HG03060 (cell line): Measurements from ENCODE around the gene PCLO.
"Not testable (repeated sequence)": the region's sequence is repeated elsewhere in the genome, so short reads cannot be mapped to it uniquely, and the experiment has no call there.

Experiments used
- ATAC-seq: cut with Tn5 transposase; IDR thresholded peaks from one replicate; pipeline ENCODE4 v1.9.1; 2021; ENCODE audit warnings: low read depth, moderate number of reproducible peaks; ENCODE audit not compliant: unreplicated experiment

The PCLO gene

DNA sequence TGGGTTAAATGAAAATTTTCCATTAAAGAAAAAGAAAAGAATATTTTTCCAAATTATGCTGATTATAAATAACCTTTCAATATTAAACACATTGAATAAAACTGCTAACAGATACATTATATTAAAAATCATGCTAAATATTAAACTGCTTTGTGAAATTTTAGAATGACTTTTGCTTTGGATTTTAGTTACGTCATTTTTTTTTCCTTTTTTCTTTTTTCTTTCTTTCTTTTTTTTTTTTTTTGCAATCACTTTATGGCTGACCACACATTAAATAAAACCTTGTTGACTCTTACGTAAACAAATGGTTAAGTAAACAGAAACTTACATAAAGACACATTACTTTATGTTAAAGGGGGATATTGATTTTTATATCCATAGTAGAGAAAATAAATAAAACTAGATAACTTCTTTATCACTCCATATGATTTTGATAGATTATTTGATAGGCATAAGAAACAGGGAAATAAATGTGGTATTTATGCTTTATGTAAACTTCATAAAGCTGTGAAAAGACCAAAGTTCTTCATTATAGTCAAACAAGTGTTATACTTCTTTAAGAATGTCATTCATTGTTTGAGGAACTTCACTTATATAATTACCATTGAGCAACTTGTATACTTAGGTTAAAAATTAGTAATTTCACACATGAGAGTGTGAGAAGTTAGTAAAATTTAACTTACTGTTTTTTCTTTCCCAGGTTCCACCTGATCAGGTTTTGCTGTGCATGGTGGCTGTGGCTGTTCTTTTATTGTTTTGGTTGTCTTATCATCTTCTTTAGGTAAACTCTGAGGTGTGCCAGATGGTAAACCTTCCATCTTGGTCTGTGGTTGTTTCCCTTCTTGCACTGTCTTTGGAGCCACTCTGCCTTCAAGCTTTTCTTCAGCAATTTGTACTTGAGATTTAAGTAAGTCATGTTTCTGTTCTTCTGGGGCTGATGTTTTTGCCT is 197.3 kb downstream of the PCLO start:
- no peak for ATAC-seq

DNA sequence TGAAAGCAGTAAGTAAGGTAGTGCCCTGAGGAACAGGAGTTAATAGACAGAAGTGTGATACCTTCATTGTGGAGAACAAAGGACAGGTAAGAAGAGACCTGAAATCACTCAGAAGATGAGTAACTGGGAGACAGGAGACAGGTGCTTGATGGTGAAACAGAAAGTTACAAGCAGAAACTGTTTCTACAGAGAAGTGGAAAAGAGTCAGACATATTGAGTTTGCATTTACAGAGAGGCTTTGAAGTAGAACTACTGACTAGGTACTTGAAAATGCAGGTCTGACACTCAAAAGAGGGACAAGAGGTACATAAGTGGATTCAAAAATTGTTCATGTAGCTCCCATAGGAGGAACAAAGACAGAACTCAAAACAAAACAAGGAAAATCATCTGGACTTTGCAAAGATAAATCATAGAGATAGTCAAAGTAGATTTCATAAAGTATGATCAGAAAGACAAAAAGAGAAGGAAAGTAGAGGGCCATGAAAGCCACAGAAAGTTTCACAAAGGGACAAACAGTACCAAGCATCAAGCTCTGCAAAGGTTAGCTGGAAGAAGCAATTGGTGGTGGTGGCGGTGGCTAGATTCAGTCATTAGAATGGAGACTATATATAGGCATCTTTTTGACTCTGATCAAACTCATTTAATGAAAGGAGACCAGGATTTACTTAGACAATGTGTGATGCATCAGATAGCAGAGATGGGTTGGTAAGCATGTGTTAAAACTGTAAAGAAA is 198.4 kb downstream of the PCLO start:
- no peak for ATAC-seq

DNA sequence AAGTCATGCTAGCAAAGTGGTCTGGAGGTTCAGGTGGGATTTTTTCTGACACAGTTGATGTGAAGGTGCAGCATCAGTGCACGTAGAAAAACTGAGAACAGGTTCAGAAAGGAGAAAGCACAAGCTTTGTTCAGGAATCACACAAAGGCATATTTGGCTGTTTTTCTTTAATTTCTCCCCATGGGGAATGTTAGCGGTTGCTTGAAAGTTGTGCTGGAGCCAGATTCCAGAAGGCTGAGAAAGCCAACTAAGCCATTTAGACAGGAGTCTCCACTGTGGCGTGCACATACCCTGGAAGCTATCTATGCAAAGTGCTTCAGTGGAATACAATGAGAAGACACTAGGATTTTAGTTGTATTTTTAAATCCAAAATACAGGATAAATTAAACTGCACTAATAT is 201.4 kb downstream of the PCLO start:
- no peak for ATAC-seq

DNA sequence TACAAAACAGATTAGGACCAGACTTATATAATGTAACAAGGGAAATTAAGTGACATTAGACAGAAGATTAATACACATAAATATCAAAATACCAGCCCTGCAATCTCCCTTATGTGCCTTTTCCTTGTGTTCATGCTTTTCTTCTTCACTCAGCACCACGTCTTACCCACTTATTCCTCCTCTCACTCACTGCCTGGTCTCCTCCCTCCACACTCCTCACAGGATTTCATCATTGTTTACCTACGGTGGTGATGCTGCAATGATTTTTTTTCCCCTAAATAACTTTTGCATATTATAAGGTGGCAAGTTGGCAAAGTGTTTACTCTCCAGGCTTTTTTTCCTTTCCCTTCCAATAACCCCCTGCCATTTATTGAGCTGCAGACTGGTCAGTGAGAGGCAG is 203.2 kb downstream of the PCLO start:
- ATAC-seq = no peak

DNA sequence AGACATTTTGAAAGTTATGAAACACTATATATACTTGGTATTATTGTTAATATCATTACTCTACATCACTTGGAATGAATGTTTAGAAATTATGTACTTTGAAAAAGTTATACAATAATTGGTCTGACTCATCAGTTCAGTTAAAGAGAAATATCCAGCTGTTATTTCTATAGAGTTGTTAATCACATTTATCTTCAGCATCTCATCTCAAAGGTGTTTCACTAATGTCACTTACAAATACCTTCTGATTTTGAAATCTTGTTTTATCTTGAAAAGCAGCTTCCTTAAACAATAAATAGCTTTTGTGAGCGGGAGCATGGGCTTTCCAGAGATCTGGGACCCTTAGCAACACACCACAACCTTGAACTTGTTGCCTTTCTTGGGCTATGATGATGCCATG is 205.2 kb downstream of the PCLO start:
- ATAC-seq = no peak

DNA sequence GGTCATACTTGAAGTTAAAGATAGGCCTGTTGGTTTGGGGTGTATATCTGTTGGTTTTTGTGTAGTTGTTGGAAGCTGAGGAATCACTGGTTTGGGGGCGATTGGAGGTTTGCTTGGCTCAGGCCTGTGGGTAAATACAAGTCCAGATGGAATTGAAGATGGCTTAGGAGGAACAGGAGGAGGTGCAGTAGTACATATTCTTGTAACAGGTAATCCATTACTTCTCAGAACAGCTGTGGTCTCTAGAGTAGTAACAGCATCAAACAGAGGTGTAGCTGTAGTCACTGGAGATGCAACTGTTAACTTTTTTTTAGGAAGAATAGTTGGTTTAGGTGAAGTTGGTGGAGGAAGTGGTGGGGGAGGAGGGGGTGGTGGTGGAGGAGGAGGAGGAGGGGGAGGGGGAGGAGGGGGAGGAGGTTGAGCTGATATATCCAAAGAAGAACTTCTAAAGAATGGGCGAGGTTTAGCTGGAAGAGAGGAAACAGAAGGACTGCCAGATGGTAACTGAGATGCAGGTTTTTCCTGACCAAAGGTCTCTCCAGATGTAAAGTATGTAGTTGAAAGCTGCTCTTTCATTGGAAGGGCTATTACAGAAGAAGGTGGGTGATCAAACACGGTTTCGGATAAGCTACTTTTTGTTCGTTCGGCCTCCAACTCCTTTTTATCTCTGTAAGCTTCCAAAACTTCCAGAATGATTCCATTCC is 209.2 kb downstream of the PCLO start:
- no peak for ATAC-seq

DNA sequence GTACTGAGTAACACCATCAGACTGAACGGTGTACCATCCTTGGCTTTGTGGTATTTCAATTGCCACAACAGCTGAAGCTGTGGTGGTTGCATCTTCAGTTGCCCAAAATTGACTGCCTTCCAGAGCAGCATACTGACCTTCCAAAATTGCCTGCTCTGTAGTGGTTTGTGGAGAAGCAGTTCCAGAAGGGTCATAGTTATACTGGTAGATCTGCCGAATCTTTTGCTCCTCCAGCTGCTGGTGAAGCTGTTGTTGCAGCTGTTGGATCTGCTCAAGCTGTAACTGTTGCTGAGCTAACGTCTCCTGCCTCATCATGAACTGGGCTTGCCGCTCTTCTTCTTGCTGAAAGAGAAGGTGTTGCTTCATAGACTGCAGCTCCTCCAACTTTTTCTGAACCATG is 212.2 kb downstream of the PCLO start:
- no peak for ATAC-seq

DNA sequence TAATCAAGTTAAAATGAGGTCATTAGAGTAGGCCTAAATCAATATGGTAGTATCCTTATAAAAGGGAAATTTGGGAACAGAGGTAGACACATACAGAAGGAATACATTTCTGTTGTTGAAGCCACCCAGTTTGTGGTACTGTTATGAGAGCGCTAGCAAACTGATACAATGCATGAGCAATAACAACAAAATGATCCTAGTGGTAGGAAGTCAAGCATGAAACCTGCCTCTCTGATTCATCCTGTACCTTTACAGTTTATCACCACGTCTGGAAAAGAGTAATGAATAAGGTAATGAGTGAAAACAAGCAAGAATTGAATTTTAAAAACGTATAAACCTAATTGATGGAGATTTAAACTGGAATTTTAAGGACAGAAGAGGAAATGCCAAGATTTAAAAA is 217.2 kb downstream of the PCLO start:
- no peak for ATAC-seq

DNA sequence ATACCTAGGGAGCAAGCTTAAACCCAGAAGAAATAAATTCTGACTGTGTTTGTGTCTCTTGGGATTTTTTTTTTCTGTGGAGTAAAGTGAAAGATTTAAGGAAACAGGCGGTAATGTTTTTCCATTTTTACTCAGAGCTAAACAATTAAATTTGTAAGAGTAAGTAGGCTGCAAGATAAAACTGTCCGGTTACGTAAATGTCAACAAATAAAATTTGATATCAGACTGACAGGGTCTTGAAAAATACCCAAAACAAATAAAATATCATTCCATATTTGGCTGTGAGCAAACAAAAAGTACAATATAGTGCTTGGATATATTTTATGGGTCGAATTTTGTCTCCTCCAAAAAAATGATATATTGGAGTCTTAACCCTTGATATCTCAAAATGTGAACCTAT is 217.6 kb downstream of the PCLO start:
- no peak for ATAC-seq

DNA sequence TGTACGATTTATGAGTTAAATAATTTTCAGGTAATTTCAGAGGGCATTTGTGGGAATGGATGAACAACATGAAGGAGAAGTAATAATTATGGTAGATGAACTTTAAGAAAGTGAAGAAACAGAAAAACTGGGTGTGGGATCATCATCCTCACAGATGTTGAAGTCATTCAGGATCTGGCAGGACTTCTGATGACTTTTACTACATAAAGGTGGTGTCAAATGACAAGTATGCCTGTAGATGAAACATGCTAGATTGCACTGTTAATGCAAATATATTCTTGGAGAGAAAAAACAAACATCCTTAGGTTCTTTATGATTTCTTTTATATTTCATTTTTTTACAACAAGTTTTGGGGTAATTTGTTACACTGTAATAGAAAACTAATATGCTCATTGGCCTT is 230.2 kb downstream of the PCLO start:
- ATAC-seq = no peak

DNA sequence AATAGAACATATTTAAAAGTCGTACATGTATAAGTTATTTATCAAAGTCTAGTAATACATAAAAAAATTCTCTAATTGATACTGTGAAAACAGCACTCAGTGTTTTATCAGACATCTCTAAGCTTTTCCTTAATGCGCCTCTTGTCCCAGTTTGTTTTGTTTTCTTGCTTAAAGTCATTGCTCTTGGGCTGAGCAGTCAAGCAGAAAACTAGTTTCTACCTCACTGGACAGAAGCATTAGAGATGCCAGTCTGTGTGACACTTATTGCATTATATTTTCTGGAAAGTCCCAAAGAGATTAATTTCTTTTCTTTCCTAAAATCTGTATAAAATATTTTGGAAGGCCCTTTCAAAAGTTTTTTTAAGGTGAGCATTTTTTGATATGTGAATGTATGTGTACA is 236.2 kb downstream of the PCLO start:
- no peak for ATAC-seq

DNA sequence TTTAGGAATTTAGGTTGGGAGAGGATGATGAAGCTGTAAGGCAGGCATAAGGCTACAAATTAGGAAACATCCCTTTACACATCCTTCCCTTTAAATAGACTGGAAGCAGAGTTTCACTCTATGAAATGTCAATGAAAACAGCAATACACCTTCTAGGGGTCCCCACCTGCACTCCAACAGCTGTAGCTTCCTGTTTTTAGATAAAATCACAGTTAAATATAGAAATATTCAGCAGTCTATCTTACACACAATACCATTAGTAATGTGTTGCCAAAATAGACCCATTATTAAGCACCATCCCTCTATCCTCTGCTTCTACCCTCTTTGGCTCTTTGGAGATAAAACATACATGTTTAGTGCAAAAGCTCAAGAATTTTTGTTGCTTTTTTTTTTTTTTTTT is 237.4 kb downstream of the PCLO start:
- ATAC-seq = no peak

DNA sequence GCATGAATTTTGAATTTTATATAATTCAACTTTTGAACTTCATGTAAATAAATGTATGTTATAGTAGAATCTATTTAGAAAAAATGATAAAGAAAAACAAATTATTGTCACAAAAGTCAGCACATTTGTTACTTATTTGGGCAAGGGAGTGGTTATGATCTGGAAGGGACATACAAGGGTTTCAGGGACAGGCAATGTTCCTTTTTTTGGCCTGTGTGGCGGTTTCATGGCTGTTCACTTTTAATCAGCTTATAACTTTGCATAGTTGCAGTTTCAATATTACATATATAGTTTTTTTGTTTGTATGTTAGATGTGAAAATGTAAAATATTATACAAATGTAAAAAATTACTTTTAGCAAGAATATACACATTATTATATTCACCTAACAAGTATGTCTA is 256.2 kb downstream of the PCLO start:
- ATAC-seq = no peak

DNA sequence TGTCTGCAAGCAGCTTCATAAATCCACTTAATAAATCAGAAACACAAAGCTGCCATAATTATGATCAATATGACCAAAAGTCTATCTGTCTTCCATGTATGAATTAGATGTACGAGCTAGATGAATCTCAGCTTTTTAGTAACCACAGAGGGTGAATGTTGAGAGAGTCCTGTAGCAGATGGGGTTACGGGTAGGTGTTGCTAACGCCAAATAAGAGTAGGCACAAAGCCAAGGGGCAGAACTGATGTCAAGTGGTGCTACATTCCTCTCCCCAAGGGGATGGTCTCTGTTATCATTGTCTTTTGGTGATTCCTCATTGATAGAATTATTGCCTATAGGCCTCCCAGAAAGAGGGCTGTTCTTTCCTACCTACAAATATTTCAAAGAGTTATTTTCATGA is 257.8 kb downstream of the PCLO start:
- ATAC-seq = no peak

DNA sequence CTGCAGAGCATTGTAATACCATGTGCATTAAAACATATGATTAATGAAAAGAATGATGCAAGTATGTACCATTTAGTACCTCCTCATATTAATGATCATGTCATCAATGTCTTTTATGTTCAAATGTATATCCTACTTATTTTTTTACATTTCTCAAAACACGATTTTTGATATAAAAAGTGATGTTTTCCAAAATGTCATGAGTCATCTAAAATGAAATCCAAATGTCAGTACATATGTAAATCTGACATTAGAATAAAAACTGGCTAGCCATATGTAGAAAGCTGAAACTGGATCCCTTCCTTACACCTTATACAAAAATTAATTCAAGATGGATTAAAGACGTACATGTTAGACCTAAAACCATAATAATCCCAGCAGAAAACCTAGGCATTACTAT is 261.6 kb downstream of the PCLO start:
- not testable (repeated sequence) for ATAC-seq

DNA sequence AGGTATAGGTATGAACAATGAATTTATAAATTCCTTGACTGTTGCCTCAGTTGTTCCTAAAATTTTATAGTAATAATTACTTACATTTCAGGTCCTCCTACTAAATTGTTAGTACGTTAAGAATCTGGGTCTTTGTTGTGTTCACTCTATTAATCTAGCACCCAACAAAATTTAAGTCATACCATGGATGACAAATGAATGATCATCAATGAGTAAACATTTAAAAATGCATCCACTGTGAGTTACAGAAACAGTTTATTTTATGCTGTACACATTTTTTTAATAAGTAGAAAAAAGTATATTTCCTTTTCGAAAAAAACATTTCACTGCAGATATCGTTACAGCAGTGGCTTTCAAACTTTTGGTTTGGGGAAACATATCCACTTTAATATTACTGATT is 265.2 kb downstream of the PCLO start:
- ATAC-seq = no peak

DNA sequence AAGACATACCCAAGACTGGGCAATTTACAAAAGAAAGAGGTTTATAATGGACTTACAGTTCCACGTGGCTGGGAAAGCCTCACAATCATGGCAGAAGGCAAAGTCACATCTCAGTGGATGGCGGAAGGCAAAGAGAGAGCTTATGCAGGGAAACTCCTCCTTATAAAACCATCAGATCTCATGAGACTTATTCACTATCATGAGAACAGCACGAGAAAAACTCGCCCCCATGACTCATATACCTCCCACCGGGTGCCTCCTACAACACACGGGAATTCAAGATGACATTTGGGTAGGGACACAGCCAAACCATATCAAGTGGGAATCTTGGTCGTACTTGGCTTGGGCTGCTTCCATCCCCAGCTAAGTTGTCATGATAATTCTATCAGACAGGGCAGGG is 268.3 kb downstream of the PCLO start:
- not testable (repeated sequence) for ATAC-seq

DNA sequence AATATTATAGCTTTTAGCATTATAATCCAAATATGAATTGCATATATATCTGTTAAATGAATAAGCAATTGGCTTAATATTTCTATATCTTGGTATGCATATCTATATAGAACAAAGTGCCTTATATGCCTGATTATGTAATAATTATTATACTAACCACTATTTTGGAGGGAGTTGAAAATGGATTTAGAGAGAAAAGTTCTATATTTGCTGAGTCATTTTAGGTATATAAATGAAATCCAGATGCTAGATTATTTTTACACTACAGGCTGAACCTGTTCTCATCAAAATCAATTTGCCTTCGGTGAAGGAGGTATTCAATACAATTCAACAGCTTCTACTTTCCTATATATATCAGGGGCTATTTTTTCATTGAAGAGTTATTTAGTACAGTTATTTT is 276.4 kb downstream of the PCLO start:
- no peak for ATAC-seq

DNA sequence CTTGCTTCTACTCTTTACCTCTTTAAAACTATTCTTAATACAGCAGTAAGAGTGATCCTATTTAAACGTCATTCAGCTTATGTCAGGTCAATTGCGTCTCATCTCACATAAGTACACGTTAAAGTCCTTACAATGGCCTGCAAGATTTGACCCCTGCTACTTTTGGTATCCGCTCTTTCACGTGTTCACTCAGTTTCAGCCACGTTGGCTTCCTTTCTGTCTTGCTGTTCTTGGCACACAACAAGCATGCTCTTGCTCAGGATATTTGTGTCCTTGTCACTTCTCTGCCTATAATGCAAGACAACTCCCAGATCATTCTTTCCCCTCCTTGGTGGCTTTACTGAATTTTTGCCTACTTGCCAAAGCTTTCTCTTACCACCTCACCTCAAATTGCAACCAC is 296.8 kb downstream of the PCLO start:
- no peak for ATAC-seq

DNA sequence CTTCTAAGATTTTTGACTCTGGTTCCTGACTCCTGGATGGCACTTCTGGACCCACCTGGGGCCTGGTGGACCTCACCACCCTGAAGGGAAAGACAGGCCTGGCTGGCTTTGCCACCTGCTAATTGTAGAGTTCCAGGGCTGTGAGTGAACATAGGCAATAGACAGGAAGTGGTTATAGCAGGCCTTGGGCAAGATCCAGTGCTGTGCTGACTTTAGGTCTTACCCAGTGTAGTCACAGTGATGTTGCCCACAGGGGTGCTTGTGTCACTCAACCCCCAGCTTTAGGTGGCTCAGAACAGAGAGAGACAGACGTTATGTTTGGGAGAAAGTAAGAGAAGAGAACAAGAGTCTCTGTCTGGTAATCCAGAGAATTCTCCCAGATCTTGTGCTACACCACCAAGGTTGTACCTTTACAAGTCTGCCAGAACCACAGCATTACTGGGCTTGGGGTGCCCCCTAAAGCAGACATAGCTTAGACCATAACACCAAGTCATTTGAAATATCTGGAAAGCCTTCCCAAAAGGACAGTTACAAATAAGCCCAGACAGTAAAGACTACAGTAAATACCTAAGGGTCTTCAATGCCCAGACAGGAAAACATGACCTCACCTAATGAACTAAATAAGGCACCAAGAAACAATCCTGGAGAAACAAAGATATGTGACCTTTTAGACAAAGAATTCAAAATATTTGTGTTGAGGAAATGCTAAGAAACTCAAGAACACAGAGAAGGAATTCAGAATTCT is 303.4 kb downstream of the PCLO start:
- ATAC-seq = no peak

DNA sequence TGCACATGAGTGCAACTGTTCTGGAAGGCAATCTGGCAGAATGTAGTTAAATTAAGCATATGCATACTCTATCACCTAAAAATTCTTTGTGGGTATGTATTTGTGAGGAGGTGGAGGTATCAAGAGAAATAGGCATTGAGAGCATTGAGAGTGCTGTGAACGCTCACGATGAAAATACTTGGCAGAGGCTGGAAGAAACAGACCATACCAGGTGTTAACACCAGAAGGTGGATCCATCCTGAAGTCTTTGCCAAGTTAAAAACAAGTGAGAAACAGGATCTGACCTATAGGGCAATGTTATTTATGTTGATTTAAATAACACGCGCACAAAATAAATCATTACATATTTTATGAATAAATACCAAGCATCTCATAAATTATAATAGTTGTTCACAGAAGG is 311.6 kb downstream of the PCLO start:
- no peak for ATAC-seq
